ENCODE measurements around the gene ERBIN.
A peak's percentile ranks its signal among the peaks of the same experiment; 100 is the strongest.

DNA sequence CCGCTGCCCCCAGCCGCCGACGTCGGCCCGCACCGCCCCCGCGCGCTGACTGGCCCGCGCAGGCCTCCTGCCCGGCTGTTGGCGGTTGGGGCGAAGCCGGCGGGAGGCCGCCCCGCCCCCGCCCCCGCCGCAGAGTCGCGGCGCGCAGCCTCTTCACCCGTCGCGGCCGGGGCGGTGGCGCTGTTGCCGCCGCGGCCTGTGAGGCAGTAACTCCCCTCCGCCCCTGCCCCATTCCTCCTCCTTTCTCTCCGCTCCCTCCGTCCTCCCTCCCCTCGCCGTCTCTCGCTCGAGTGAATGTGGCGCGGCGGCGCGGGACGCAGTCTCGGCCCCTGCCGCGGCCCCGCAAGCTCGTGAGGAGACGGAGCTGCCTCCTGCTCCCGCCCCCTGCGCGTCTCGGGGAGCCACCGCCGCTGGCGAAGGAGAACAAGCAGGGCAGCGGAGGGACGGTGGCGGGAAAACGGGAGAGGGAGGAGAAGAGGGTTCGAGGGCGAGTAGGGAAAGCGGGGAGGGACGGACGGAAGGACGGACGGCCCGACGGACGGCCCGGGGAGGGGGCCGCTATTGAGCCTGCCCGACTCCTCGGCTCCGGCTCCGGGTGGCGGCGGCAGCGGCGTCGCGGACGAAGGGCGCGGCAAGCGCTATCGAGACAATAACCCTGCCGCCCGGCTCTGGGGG is 637 bp upstream of the ERBIN start:
- TF ChIP-seq, protein P1, sequence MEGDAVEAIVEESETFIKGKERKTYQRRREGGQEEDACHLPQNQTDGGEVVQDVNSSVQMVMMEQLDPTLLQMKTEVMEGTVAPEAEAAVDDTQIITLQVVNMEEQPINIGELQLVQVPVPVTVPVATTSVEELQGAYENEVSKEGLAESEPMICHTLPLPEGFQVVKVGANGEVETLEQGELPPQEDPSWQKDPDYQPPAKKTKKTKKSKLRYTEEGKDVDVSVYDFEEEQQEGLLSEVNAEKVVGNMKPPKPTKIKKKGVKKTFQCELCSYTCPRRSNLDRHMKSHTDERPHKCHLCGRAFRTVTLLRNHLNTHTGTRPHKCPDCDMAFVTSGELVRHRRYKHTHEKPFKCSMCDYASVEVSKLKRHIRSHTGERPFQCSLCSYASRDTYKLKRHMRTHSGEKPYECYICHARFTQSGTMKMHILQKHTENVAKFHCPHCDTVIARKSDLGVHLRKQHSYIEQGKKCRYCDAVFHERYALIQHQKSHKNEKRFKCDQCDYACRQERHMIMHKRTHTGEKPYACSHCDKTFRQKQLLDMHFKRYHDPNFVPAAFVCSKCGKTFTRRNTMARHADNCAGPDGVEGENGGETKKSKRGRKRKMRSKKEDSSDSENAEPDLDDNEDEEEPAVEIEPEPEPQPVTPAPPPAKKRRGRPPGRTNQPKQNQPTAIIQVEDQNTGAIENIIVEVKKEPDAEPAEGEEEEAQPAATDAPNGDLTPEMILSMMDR (IDR thresholded peaks at IDR 0.05; ENCODE audit: borderline replicate concordance, extremely low read depth, low read length, poor library complexity, severe bottlenecking) = peak; percentile 65
- TF ChIP-seq EZH2 (IDR thresholded peaks at IDR 0.05; ENCODE audit: borderline replicate concordance, low read depth, low read length, severe bottlenecking) = no peak

Data from DND-41 (cell line).